Lower leg skin (tissue), 3 donors: ENCODE measurements around the gene TNFRSF6B.
"Not testable (repeated sequence)": the region's sequence is repeated elsewhere in the genome, so short reads cannot be mapped to it uniquely, and the experiment has no call there.

Experiments used
- POLR2A ChIP-seq, 2 donors: fragments of 450-650 bp; IDR thresholded peaks; one replicate each; pipeline ENCODE4 v1.6.1; 2016 to 2017; ENCODE audit warnings: antibody characterized with exemption in 2 of 2, mild to moderate bottlenecking in 1 of 2, moderate library complexity in 1 of 2
- TF ChIP-seq, protein P1 (sequence below), 3 donors: fragments of 450-650 bp; IDR thresholded peaks; one replicate each; pipeline ENCODE4 v1.5.1; 2016; ENCODE audit warnings: antibody characterized with exemption in 3 of 3, mild to moderate bottlenecking in 3 of 3, moderate library complexity in 2 of 3

DNA sequence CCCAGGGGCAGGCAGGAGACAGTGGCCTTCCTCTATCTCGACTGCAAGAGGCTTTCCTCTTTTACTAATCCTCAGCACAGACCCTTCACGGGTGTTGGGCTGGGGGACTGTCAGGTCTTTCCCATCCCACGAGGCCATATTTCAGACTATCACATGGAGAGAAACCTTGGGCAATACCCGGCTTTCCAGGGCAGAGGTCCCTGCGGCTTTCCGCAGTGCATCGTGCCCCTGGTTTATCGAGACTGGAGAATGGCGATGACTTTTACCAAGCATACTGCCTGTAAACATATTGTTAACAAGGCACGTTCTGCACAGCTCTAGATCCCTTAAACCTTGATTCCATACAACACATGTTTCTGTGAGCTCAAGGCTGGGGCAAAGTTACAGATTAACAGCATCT lies 36.3 kb upstream of the TNFRSF6B start:
- TF ChIP-seq, protein P1, sequence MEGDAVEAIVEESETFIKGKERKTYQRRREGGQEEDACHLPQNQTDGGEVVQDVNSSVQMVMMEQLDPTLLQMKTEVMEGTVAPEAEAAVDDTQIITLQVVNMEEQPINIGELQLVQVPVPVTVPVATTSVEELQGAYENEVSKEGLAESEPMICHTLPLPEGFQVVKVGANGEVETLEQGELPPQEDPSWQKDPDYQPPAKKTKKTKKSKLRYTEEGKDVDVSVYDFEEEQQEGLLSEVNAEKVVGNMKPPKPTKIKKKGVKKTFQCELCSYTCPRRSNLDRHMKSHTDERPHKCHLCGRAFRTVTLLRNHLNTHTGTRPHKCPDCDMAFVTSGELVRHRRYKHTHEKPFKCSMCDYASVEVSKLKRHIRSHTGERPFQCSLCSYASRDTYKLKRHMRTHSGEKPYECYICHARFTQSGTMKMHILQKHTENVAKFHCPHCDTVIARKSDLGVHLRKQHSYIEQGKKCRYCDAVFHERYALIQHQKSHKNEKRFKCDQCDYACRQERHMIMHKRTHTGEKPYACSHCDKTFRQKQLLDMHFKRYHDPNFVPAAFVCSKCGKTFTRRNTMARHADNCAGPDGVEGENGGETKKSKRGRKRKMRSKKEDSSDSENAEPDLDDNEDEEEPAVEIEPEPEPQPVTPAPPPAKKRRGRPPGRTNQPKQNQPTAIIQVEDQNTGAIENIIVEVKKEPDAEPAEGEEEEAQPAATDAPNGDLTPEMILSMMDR (IDR thresholded peaks at IDR 0.05) = not testable (repeated sequence)
- TF ChIP-seq POLR2A (IDR thresholded peaks at IDR 0.05) = not testable (repeated sequence)
